T-helper 2 cell (primary cell): ENCODE results near the gene RNF214.

Source experiments
- DNase-seq, 5 experiments: peaks; one replicate each; pipeline versions ENCODE4 v3.0.0 to v3.0.0-alpha.2; 2012 to 2022

The RNF214 gene

DNA sequence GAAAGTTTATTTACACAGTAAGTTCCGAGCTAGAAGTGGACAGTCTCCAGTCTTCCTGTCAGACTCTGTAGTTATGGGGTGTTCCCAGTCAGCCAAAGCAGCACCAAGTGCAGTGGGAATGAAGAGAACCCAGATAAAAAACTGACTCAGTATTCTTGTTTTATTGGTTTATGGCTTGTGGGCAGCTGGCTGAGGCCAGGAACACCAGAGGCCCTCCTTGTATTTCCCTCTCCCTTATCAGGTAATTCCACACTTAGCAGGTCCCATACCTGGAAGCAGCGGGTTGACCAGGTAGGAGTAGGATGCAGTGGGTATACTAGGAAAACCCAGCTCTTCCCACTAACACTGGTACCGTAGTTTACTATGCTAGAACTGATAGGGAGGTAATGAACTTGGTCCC, 55.2 kb downstream of the RNF214 start:
- no peak for DNase-seq

GRCh38 chr11:117289795-117290194, 57.3 kb downstream of the RNF214 start:
- no peak for DNase-seq

DNA sequence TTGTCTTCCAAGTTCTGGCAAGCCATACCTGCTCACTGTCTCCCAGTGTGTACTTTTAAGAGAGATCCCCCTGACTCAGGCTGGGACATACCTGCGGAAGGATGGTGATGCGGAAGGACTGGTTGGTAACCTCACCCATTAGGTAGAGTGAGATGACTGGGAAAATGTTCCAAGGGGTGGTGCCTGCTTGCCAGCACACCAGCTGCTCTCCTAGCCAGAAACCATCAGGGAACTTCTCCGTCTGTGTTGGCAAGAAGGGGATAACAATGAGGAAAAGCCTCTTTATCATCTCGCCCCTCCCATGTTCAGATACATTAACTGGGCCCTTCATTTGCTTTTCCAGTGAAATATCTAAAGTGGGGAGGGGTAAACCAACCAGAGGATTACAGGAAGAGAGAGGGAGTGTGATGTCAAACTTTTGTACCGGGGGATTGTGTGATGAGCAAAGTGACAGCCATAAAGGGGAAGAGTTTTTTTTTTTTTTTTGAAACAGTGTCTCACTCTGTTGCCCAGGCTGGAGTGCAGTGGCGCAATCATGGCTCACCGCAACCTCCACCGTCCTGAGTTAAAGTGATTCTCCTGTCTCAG, 58.4 kb downstream of the RNF214 start, which contains the start of gene BACE1-AS:
Gene BACE1-AS (plus strand): TSS at position 538 of the 588 bp plus-strand sequence.
- DNase-seq = no peak

GRCh38 chr11:117292616-117293015, 60.1 kb downstream of the RNF214 start:
- no peak for DNase-seq

- DNase-seq = no peak
These were observed 63.1 kb downstream of the RNF214 start for GRCh38 chr11:117295438-117296137.

DNA sequence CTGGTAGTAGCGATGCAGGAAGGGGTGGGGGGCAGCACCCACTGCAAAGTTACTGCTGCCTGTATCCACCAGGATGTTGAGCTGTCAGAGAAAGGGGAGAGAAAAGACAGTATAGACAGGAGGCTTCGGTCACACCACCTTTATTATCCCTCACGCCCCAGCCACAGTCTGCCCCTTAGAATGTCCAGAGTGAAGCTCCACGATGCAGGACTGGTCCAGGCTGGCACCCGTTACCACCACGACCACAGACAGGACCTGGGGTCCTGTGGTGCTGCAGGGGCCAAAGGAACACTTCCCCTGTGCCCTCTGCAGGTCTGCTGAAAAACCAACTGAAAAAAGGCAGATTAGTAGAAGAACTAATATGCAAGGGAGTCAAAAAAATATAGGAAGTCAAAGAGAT, 64.4 kb downstream of the RNF214 start:
- no peak for DNase-seq

DNA sequence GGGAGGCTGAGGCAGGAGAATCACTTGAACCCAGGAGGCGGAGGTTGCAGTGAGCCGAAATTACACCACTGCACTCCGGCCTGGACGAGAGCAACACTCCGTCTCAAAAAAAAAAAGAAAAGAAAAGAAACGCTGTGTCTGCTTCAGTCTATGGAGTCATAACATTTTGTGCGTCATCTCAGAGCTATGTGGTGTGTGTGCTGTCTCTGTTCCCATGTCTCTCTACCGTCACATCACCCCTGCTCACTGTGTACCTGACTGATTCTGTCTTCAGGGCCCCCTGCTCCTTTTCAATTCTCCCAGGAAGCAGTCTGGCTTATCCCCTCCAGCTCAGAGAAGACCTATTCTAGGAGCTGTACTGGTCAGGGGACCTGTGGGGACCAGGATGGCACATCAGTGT, 65.7 kb downstream of the RNF214 start:
- DNase-seq = no peak

DNA sequence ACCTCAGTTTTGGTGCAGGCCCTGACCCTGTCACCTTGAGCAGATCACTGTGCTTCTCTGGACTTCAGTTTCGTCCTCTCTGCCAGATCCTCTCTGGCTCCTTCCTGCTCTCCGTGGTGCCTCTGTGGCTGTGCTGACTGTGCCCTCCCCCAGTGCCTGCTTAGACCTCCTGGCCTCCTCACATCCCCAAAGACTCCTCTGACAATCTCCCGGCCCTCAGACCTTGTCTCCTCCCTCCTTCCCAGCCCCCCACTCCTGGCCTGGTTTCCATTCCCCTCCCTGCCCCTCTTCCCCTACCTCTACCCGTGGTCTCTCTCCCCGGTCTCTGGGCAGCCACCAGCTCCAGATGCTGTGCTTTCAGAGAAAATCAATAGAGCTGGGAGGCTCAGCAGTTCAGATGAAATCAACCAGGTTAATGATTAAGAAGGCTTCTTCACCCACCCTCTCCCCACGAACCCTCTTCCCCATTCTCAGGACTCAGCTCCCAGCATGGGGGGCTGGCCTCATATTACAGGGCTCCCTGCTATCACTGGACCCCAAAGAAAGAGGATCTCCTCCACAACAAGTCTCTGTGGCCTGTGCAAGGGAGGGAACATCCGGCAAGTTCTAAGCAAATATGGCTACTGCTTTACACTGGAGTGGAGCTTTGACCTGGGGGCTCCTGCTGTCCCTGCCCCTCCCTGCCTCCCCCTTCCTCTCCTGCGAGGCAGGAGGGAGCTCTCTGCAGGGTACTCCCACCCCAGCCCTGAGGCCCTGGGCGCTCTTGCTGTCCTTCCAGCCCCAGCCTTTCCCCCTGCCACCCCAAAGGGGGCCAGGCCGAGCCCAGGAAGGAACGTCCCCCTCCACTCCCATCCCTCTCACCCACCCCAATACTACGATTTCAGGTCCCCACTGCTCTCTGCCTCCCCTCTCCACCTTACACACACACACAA, 67.1 kb downstream of the RNF214 start:
- DNase-seq = no peak

- no peak for DNase-seq
These were observed 67.8 kb downstream of the RNF214 start for GRCh38 chr11:117300283-117300663.

DNA sequence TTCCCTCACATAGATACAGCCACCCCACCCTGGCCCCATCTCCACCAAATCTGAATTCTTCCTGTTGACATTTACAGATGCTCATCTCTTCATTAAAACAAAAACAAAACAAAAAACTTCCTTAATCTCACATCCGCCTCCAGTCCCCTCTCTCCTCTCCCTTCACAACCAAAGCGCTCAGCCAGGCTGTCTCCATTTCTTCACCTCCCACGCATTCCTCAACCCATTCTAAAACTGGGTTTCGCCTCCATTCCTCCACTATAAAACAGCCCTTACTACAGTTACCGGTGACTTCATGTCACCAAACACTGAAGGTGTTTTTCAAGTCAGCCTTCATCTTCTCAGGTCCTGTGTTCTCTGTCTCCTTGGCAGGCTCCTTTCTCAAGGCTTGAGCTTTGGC, 68.3 kb downstream of the RNF214 start:
- DNase-seq = no peak

GRCh38 chr11:117302228-117302627, 69.8 kb downstream of the RNF214 start:
- no peak for DNase-seq

DNA sequence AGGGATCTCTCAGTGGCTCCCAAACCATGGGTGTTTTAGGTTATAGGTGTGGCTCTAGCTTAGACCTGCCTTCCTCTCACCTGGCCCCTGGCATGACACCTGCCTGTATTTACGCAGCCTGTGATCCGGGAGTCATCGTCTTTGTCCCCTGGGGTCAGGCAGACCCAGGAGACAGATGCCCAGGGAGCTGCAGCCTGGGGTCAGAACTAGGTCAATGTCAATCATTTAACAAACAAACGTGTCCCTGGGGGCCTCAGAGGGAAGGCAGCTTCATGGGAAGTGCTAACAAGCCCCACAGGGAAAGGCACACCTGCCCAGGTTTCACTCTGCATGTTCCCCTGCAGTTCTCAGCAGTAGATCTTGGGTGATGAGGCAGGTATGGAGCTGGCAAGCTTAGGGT, 70.6 kb downstream of the RNF214 start:
- DNase-seq = no peak

DNA sequence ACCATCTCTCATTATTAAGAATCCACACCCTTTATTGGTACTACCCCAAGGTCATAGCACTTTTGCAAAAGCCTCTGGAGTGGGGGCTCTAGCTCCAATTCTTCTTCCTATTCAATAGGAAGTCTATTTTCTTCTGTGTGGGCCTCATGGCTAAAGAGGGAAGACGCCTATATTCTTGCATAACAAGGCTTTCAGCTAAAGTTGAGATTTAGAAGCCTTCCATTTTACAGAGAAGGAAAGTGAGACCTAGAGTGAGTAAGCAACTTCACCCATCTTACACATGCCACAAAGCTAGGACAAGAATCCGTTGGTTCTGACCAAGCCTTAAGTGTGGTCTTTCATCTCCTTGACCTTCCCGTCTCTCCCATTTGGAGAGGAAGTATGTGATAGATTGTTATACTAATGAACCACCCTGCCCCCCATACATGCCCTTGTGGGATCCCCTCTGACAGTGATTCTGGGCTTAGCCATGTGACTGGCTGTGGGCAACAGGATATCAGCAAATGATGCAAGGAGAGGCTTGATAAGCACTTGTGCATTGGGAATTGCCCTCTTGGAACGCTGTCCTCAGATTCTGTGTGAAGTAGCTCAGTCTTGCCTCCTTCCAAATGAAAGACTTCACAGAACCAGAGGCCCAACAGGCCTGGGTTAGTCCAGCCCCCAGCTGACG, 71.3 kb downstream of the RNF214 start:
- no peak for DNase-seq

DNA sequence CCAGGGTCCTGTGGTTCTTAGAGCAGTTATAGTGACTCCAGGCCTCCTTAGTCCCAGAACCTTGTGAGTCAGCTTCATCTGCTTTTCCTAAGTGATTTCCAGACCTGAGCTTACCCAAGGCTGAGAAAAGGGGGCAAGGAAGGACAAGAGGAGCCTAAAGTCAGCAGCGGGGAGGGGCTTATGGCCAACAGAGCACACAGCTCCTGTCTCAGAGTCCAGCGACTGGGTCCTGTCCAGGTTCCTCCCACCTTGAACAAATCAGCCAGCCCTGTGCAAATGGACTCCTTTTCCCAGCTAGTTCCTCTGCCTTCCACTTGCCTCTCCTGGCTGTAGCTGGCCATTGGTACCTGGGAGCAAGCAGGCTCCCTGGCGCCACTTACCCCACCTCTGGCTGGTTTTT, 72.7 kb downstream of the RNF214 start:
- DNase-seq = no peak

DNA sequence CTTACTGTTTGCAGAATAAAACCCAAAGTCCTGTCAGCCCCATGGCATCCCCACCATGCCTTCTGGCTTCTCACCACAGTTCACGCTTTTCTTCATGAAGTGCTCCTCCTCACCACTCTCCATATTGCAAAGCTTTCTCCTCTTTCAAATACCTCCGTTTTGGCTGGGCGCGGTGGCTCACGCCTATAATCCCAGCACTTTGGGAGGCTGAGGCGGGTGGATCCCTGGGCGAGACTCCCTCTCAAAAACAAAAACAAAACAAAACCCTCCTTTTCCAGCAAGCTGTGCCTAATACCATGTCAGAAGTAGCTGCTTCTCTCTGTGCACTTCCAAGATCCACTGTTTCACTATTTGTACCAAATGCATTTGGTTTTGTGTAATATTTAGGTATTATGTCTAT, 76.8 kb downstream of the RNF214 start:
- no peak for DNase-seq

- DNase-seq = no peak
These were observed 80.6 kb downstream of the RNF214 start for GRCh38 chr11:117313091-117313490.

GRCh38 chr11:117313828-117314768, 81.6 kb downstream of the RNF214 start:
- no peak for DNase-seq

- DNase-seq = no peak
These were observed 82.4 kb downstream of the RNF214 start for GRCh38 chr11:117314840-117315239.

DNA sequence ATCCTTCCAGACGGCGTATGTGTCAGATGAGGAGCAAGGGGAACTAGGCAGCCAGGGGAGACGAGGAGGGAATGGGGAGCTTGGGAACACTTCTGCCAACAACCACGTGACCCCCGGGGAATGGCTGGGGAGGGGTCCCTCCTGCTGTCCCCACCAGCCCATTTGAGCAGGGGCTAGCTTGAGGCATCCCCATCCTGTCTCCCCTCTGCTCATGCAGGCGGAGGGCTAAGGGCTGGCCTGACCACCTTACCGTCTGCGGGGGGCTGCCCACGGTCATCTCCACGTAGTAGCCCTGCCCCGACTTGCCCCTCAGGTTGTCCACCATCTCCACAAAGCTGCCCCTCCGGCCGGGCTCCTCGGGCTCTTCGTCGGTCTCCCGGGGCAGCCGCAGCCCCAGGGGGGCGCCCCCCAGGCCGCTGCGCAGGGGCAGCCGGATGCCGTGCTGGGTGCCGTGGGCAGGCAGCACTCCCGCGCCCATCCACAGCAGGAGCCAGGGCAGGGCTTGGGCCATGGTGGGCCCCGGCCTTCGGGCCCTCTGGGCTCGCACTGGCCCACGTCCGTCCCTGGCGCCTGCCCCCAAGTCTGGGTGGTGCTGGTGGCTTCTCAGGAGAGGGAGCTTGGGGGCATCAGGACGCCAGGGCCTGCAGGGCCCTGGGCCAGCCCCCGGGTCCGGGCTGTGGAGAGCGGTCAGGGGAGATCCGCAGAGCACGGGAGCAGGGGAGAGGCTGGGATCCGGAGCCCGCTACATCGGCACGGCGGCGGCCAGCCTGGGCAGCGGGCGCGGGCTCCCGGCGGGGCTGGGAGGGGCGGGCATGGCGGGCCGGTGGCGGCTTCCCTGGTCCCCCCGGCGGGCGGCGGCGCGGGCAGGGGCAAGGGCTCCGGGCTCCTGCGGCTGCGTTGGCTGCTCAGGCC, 83.1 kb downstream of the RNF214 start:
- DNase-seq = peak in 3 of 5 experiments; percentile 1 to 27 (median 6)

GRCh38 chr11:117316197-117316961, 83.9 kb downstream of the RNF214 start, which contains the start of gene BACE1:
TSS of gene BACE1 (minus strand) at chr11:117316256. CDS start at chr11:117315795, 461 bp downstream.
- DNase-seq = peak in 2 of 5 experiments; percentile 0 to 27
